H1 (cell line): ENCODE measurements around the gene SRGAP3. TPM values are rescaled to one million over a fixed set of nuclear protein-coding genes. Genes with fewer than 3 reads are reported as not detected.

ENCODE experiments used
- CTCF ChIA-PET: fragments of 300-600 bp; sonication (Branson Sonifier 250); formaldehyde crosslinking; loops from one replicate; lab custom pipeline; 2021; ENCODE audit not compliant: partially characterized antibody; lab: Charles Lee
- POLR2A ChIA-PET: fragments of 300-600 bp; sonication (Branson Sonifier 250); formaldehyde crosslinking; loops from one replicate; lab custom pipeline; 2021; ENCODE audit warnings: inconsistent platforms; ENCODE audit not compliant: partially characterized antibody; lab: Charles Lee
- DNase-seq, 2 experiments: peaks; one replicate each; pipeline versions ENCODE4 v3.0.0 to v3.0.0-alpha.2; 2010 to 2022; ENCODE audit warnings: low spot score in 2 of 2, low read depth in 1 of 2, mixed read lengths in 1 of 2
- FAIRE-seq: peaks from 2 replicates; lab custom pipeline; 2011; peaks lifted over from hg19 to GRCh38; lab: Jason Lieb, UNC
- H2AFZ ChIP-seq: 2 replicates; pipeline ENCODE4 v1.8.1; 2012; ENCODE audit warnings: low read length, inconsistent platforms
- H2AK5ac ChIP-seq: 2 replicates; pipeline ENCODE4 v1.6.1; 2013; ENCODE audit warnings: low read depth, low read length
- H2BK120ac ChIP-seq: replicated peaks from 2 replicates; pipeline ENCODE3; 2013; ENCODE audit warnings: low read depth, low read length, inconsistent platforms
- H2BK12ac ChIP-seq: 2 replicates; pipeline ENCODE4 v1.6.1; 2013; ENCODE audit warnings: low read depth, low read length
- H2BK15ac ChIP-seq: 2 replicates; pipeline ENCODE4 v1.6.1; 2013; ENCODE audit warnings: low read length
- H2BK20ac ChIP-seq: 2 replicates; pipeline ENCODE4 v1.6.1; 2013; ENCODE audit warnings: low read length
- H2BK5ac ChIP-seq: 2 replicates; pipeline ENCODE4 v1.6.1; 2013; ENCODE audit warnings: low read depth, low read length
- H3K14ac ChIP-seq: 2 replicates; pipeline ENCODE4 v1.6.1; 2013; ENCODE audit warnings: inconsistent platforms; ENCODE audit not compliant: insufficient read length
- H3K18ac ChIP-seq: 2 replicates; pipeline ENCODE4 v1.6.1; 2013; ENCODE audit warnings: low read length; ENCODE audit errors: extremely low read depth
- H3K23ac ChIP-seq: 2 replicates; pipeline ENCODE4 v1.6.1; 2013; ENCODE audit warnings: inconsistent platforms; ENCODE audit not compliant: insufficient read length
- H3K23me2 ChIP-seq: 2 replicates; pipeline ENCODE4 v1.6.1; 2013; ENCODE audit warnings: low read depth, low read length
- H3K27ac ChIP-seq: 2 replicates; pipeline ENCODE4 v1.6.1; 2011; ENCODE audit warnings: low read depth, low read length, inconsistent platforms
- H3K27me3 ChIP-seq, 4 experiments: replicated peaks in 1 of 4; 1 replicate in 1 of 4; 2 replicates in 3 of 4; pipeline versions ENCODE4 v1.6.1 to v1.8.1; 2011 to 2013; ENCODE audit warnings: low read length in 3 of 4, mild to moderate bottlenecking in 3 of 4, inconsistent platforms in 2 of 4, mixed read lengths in 2 of 4, moderate library complexity in 1 of 4; ENCODE audit not compliant: control insufficient read depth in 3 of 4, insufficient read depth in 3 of 4; ENCODE audit errors: extremely low read depth in 1 of 4
- H3K36me3 ChIP-seq, 4 experiments: 2 replicates each; pipeline versions ENCODE4 v1.6.1 to v1.8.1; 2011 to 2013; ENCODE audit warnings: mild to moderate bottlenecking in 4 of 4, low read length in 3 of 4, moderate library complexity in 2 of 4, control low read depth in 1 of 4, inconsistent platforms in 1 of 4; ENCODE audit not compliant: insufficient read depth in 4 of 4, control insufficient read depth in 2 of 4
- H3K4ac ChIP-seq: replicated peaks from 2 replicates; pipeline ENCODE3; 2013; ENCODE audit warnings: low read length, low read depth, mixed read lengths, inconsistent platforms; ENCODE audit not compliant: insufficient read length
- H3K4me1 ChIP-seq, 4 experiments: replicated peaks in 1 of 4; 1 replicate in 1 of 4; 2 replicates in 3 of 4; pipeline versions ENCODE4 v1.6.1 to v1.8.1; 2011 to 2013; ENCODE audit warnings: low read length in 3 of 4, inconsistent platforms in 2 of 4, mixed read lengths in 1 of 4; ENCODE audit not compliant: insufficient read depth in 4 of 4, control insufficient read depth in 3 of 4
- H3K4me2 ChIP-seq, 2 experiments: 2 replicates each; pipeline versions ENCODE4 v1.6.1 to v1.8.1; 2011 to 2013; ENCODE audit warnings: low read depth in 2 of 2, low read length in 2 of 2, control low read depth in 1 of 2, inconsistent platforms in 1 of 2, mild to moderate bottlenecking in 1 of 2; ENCODE audit not compliant: insufficient read depth in 1 of 2
- H3K4me3 ChIP-seq, 4 experiments: fragments of 200-600, 300-600 bp in 1 of 4; sonication (generic), shearing (Covaris generic), sonication (Bioruptor Twin) in 1 of 4; 2 replicates each; pipeline versions ENCODE4 v1.5.1 to v1.8.1; 2011 to 2016; ENCODE audit warnings: low read length in 4 of 4, low read depth in 3 of 4, control low read depth in 2 of 4, inconsistent platforms in 2 of 4, mild to moderate bottlenecking in 2 of 4, mixed read lengths in 1 of 4, moderate library complexity in 1 of 4; ENCODE audit not compliant: insufficient read depth in 2 of 4; ENCODE audit errors: extremely low read depth in 1 of 4
- H3K56ac ChIP-seq: replicated peaks from 2 replicates; pipeline ENCODE3; 2013; ENCODE audit warnings: low read depth, mild to moderate bottlenecking, mixed read lengths, low read length, inconsistent platforms; ENCODE audit not compliant: insufficient read length
- H3K79me1 ChIP-seq: 2 replicates; pipeline ENCODE4 v1.6.1; 2013; ENCODE audit warnings: low read depth, low read length, control low read depth
- H3K79me2 ChIP-seq, 2 experiments: 2 replicates each; pipeline versions ENCODE4 v1.6.1 to v1.8.1; 2012 to 2013; ENCODE audit warnings: low read length in 2 of 2, mild to moderate bottlenecking in 2 of 2, inconsistent platforms in 1 of 2; ENCODE audit not compliant: insufficient read depth in 2 of 2, control insufficient read depth in 1 of 2
- H3K9ac ChIP-seq, 4 experiments: replicated peaks in 1 of 4; 1 replicate in 1 of 4; 2 replicates in 3 of 4; pipeline versions ENCODE4 v1.6.1 to v1.8.1; 2011 to 2013; ENCODE audit warnings: low read depth in 3 of 4, low read length in 3 of 4, control low read depth in 2 of 4, mild to moderate bottlenecking in 2 of 4, moderate library complexity in 2 of 4, inconsistent platforms in 1 of 4; ENCODE audit errors: extremely low read depth in 1 of 4
- H3K9me3 ChIP-seq, 2 experiments: 2 replicates each; pipeline versions ENCODE4 v1.6.1 to v1.8.1; 2012 to 2013; ENCODE audit warnings: mild to moderate bottlenecking in 2 of 2, moderate library complexity in 2 of 2, control low read depth in 1 of 2, inconsistent platforms in 1 of 2, low read depth in 1 of 2, low read length in 1 of 2, mixed read lengths in 1 of 2; ENCODE audit not compliant: insufficient read depth in 2 of 2
- H4K20me1 ChIP-seq, 2 experiments: replicated peaks in 1 of 2; 2 replicates each; pipeline versions ENCODE3 to v1.8.1; 2011 to 2013; ENCODE audit warnings: inconsistent platforms in 2 of 2, low read length in 2 of 2, mild to moderate bottlenecking in 1 of 2; ENCODE audit not compliant: insufficient read depth in 2 of 2, control insufficient read depth in 1 of 2
- H4K5ac ChIP-seq: 2 replicates; pipeline ENCODE4 v1.6.1; 2013; ENCODE audit warnings: low read length, low read depth, mixed read lengths, inconsistent platforms; ENCODE audit not compliant: insufficient read length
- H4K8ac ChIP-seq: 2 replicates; pipeline ENCODE4 v1.8.0; 2013; ENCODE audit warnings: mild to moderate bottlenecking, moderate library complexity, low read length, inconsistent platforms; ENCODE audit not compliant: insufficient read depth; ENCODE audit errors: extremely low read depth
- H4K91ac ChIP-seq: replicated peaks from 2 replicates; pipeline ENCODE3; 2013; ENCODE audit warnings: low read length, mixed read lengths, inconsistent platforms; ENCODE audit not compliant: insufficient read length
- BRCA1 ChIP-seq: IDR thresholded peaks from 2 replicates; pipeline ENCODE4 v1.6.1; 2012; ENCODE audit warnings: low read depth, low read length, improper control_type of control experiment
- CBX5 ChIP-seq: fragments of 300-800, 300-1000 bp; sonication (generic); IDR thresholded peaks from 2 replicates; pipeline ENCODE4 v1.7.1; 2016; ENCODE audit warnings: antibody characterized with exemption, low read length, low read depth
- CHD2 ChIP-seq: IDR thresholded peaks from 2 replicates; pipeline ENCODE4 v1.6.1; 2012; ENCODE audit warnings: low read length, improper control_type of control experiment
- HDAC2 ChIP-seq, 2 experiments: fragments of 300-600 bp in 1 of 2; sonication (generic) in 1 of 2; IDR thresholded peaks; 2 replicates each; pipeline ENCODE4 v1.6.1; 2011 to 2012; ENCODE audit warnings: low read depth in 2 of 2, low read length in 2 of 2, mild to moderate bottlenecking in 2 of 2, moderate library complexity in 2 of 2, borderline replicate concordance in 1 of 2, inconsistent platforms in 1 of 2
- JUN ChIP-seq: IDR thresholded peaks from 2 replicates; pipeline ENCODE4 v1.6.1; 2011; ENCODE audit warnings: low read depth, mild to moderate bottlenecking, improper control_type of control experiment, low read length
- JUND ChIP-seq: IDR thresholded peaks from 2 replicates; pipeline ENCODE4 v1.6.1; 2011; ENCODE audit warnings: mild to moderate bottlenecking, improper control_type of control experiment, low read length
- KDM5A ChIP-seq: fragments of 200-600 bp; IDR thresholded peaks from 2 replicates; pipeline ENCODE4 v1.7.1; 2012; ENCODE audit warnings: mild to moderate bottlenecking, low read length, inconsistent platforms, mixed read lengths
- PHF8 ChIP-seq: fragments of 200-600 bp; sonication (generic); conservative IDR thresholded peaks from 2 replicates; pipeline ENCODE4 v1.7.1; 2012; ENCODE audit warnings: low read depth, mild to moderate bottlenecking, inconsistent platforms, low read length, moderate library complexity
- POLR2A ChIP-seq, 2 experiments: IDR thresholded peaks; 1 replicate in 1 of 2; 2 replicates in 1 of 2; pipeline ENCODE4 v1.6.1; 2011; ENCODE audit warnings: low read depth in 2 of 2, low read length in 2 of 2, mild to moderate bottlenecking in 2 of 2; ENCODE audit errors: control extremely low read depth in 1 of 2
- SIRT6 ChIP-seq: IDR thresholded peaks from one replicate; pipeline ENCODE4 v1.7.1; 2012; ENCODE audit warnings: low read length, inconsistent platforms
- SIX5 ChIP-seq: IDR thresholded peaks from 2 replicates; pipeline ENCODE4 v1.6.1; 2011; ENCODE audit warnings: mild to moderate bottlenecking, low read depth, low read length
- SUZ12 ChIP-seq: fragments of 200-600 bp; sonication (generic); IDR thresholded peaks from 2 replicates; pipeline ENCODE4 v1.6.1; 2012; ENCODE audit warnings: mild to moderate bottlenecking, inconsistent platforms, low read length, moderate library complexity, mixed read lengths
- TAF1 ChIP-seq: IDR thresholded peaks from 2 replicates; pipeline ENCODE4 v1.6.1; 2011; ENCODE audit warnings: mild to moderate bottlenecking, low read depth, low read length
- TAF7 ChIP-seq: optimal IDR thresholded peaks from 2 replicates; pipeline ENCODE3; 2011; ENCODE audit warnings: low read depth, mild to moderate bottlenecking, inconsistent platforms, low read length, moderate library complexity, borderline replicate concordance
- TCF12 ChIP-seq: IDR thresholded peaks from 2 replicates; pipeline ENCODE4 v1.6.1; 2011; ENCODE audit warnings: low read depth, mild to moderate bottlenecking, low read length
- WGBS, 2 experiments: shearing (Covaris generic) in 1 of 2; methylation state at CpG; one replicate each; pipeline versions ENCODE4 v1.1.6 to v1.1.7; 2013 to 2015; ENCODE audit warnings: low lambda C conversion rate in 2 of 2, mixed read lengths in 2 of 2, inconsistent platforms in 1 of 2, low coverage in 1 of 2, missing lambda C conversion rate in 1 of 2; ENCODE audit not compliant: insufficient replicate concordance in 2 of 2, insufficient coverage in 1 of 2, insufficient read length in 1 of 2; ENCODE audit errors: extremely low coverage in 1 of 2, missing lambda C conversion rate in 1 of 2; 5-methylcytosine and 5-hydroxymethylcytosine counted together
- polyA plus RNA-seq, 7 experiments: library from polyadenylated mRNA; depleted of rRNA in 3 of 7; stranded (reverse) in 5 of 7; unstranded in 2 of 7; fragments of >200 nt in 5 of 7; fragments of 200-250 nt in 2 of 7; gene quantifications; 1 replicate in 5 of 7; 2 replicates in 1 of 7; 4 replicates in 1 of 7; pipeline versions ENCODE4 v1.2.1 to v1.2.3, GENCODE V29; 2011 to 2013; ENCODE audit warnings: missing spikeins in 2 of 7, mixed read lengths in 2 of 7
- total RNA-seq: library from RNA; stranded (reverse); fragmentation: NEBNext Ultra II Directional; extraction: Animal tissue kit (Norgen Biotek cat#: 25700); gene quantifications from 2 replicates; pipeline ENCODE4 v1.2.1, GENCODE V29; 2021

The SRGAP3 gene
- total and polyA plus RNA-seq, 2 of the 8 experiments (the other 6 are each of a cell fraction or from before 2014, with no cell fraction given): 5.8 to 11.4 TPM

GRCh38 chr3:9024341-9024740, 225.1 kb downstream of the SRGAP3 start:
- no peak overlapping the region for H4K8ac ChIP-seq
- H3K9ac ChIP-seq: no peak overlapping the region
- H3K23ac ChIP-seq: no peak overlapping the region
- H3K9me3 ChIP-seq: no peaks in the 10 kb centered on the region
- no peaks in the 10 kb centered on the region for H3K23me2 ChIP-seq
- no peak overlapping the region for H2BK5ac ChIP-seq
- no peak overlapping the region for H2BK15ac ChIP-seq
- H2BK12ac ChIP-seq: no peak overlapping the region
- CTCF ChIA-PET: interaction anchor here (0.7 to 4.5 kb wide), 3 partner anchors 12 to 279 kb away, joined by 3 to 24 read pairs (median 6); no protein-coding TSS in a partner anchor
- DNase-seq (no peak), FAIRE-seq (no peak)
- POLR2A ChIA-PET: no interaction called here
- 90% methylated on average over 2 of the region's 2 CpGs; no CpG with 5 or more reads in 1 of the 2 experiments for WGBS, 2 experiments
- no peaks in the 10 kb centered on the region for H3K36me3 ChIP-seq
- TF ChIP-seq SUZ12 (no peak), TAF7 (no peak), HDAC2 (IDR thresholded peaks at IDR 0.05; ENCODE audit: borderline replicate concordance in 1 of 2, low read depth in 2 of 2, low read length in 2 of 2) (no peak), TAF1 (no peak), SIRT6 (no peak), SIX5 (no peak), CHD2 (no peak), JUN (no peak), PHF8 (no peak), JUND (no peak), BRCA1 (no peak), TCF12 (no peak), CBX5 (no peak), POLR2A (IDR thresholded peaks at IDR 0.05; ENCODE audit: control extremely low read depth in 1 of 2, low read depth in 2 of 2, low read length in 2 of 2) (no peak), KDM5A (no peak)
- H3K4me1 ChIP-seq: peaks cover 0 to 9% (median 5%) of the 10 kb centered on the region in 4 experiments; a peak in 5 of 7 replicates
- H3K27ac ChIP-seq: no peak overlapping the region
- no peak overlapping the region for H4K91ac ChIP-seq
- H3K79me2 ChIP-seq: no peaks in the 10 kb centered on the region
- H2BK20ac ChIP-seq: no peak overlapping the region
- H3K4me2 ChIP-seq: no peak overlapping the region
- H4K20me1 ChIP-seq: no peaks in the 10 kb centered on the region
- no peak overlapping the region for H3K4me3 ChIP-seq
- no peak overlapping the region for H3K56ac ChIP-seq
- no peaks in the 10 kb centered on the region for H3K79me1 ChIP-seq
- H3K27me3 ChIP-seq: no peaks in the 10 kb centered on the region
- H2AK5ac ChIP-seq: no peak overlapping the region
- H4K5ac ChIP-seq: no peak overlapping the region
- H2AFZ ChIP-seq: no peak overlapping the region
- H3K4ac ChIP-seq: no peak overlapping the region
- no peak overlapping the region for H3K14ac ChIP-seq
- no peak overlapping the region for H2BK120ac ChIP-seq
- H3K18ac ChIP-seq: no peak overlapping the region
